K562 (cell line): ENCODE data around the gene LMNTD2. TPM values are rescaled to one million over a fixed set of nuclear protein-coding genes. Genes with fewer than 3 reads are reported as not detected.

ENCODE experiments used
- CCNT2 ChIP-seq: IDR thresholded peaks from 2 replicates; pipeline ENCODE4 v1.6.1; 2011; ENCODE audit warnings: borderline replicate concordance, low read depth, mild to moderate bottlenecking, moderate library complexity, mixed read lengths, low read length; ENCODE audit not compliant: insufficient read length; ENCODE audit errors: extremely low read depth
- CREB3 ChIP-seq: fragments of 450-650 bp; conservative IDR thresholded peaks from 2 replicates; pipeline ENCODE4 v1.6.1; 2016; ENCODE audit warnings: missing genetic modification characterization, low read depth, mild to moderate bottlenecking, missing compliant biosample characterization, moderate library complexity
- HMGN3 ChIP-seq: IDR thresholded peaks from 2 replicates; pipeline ENCODE4 v1.6.1; 2011; ENCODE audit warnings: borderline replicate concordance, low read depth, mild to moderate bottlenecking, mixed read lengths, low read length; ENCODE audit not compliant: insufficient read length; ENCODE audit errors: extremely low read depth
- HNRNPL ChIP-seq: fragments of 200-400 bp; formaldehyde crosslinking; IDR thresholded peaks from 2 replicates; pipeline ENCODE4 v1.6.1; 2017; ENCODE audit warnings: low read depth, mild to moderate bottlenecking, low read length
- MITF ChIP-seq: IDR thresholded peaks from 2 replicates; pipeline ENCODE4 v1.6.1; 2014; ENCODE audit warnings: antibody characterized with exemption
- MXD1 ChIP-seq: fragments of 250-450 bp; sonication (Bioruptor Pico); IDR thresholded peaks from 2 replicates; pipeline ENCODE4 v1.8.0; 2021; ENCODE audit warnings: borderline replicate concordance, mild to moderate bottlenecking, moderate library complexity; ENCODE audit not compliant: poor library complexity, severe bottlenecking
- POLR2AphosphoS5 ChIP-seq: IDR thresholded peaks from 2 replicates; pipeline ENCODE4 v1.6.1; 2011; ENCODE audit warnings: mild to moderate bottlenecking, low read depth, low read length, moderate library complexity; ENCODE audit not compliant: control insufficient read depth, insufficient read depth
- TAF1 ChIP-seq: IDR thresholded peaks from 2 replicates; pipeline ENCODE4 v1.6.1; 2011; ENCODE audit warnings: mild to moderate bottlenecking, low read length, moderate library complexity; ENCODE audit not compliant: insufficient read depth, control insufficient read depth, severe bottlenecking; ENCODE audit errors: extremely low read depth
- polyA plus RNA-seq, 8 experiments: library from polyadenylated mRNA; depleted of rRNA in 4 of 8; stranded (reverse) in 5 of 8; unstranded in 3 of 8; fragments of >200 nt; fragmentation: Nextera tagmentation in 2 of 8; fragmentation: Illumina TruSeq in 1 of 8; extraction: Ambion mirVana in 2 of 8; extraction: Trizol in 1 of 8; gene quantifications; 2 replicates each; pipeline versions ENCODE4 v1.2.1 to v1.2.3, GENCODE V29; 2011 to 2014; ENCODE audit warnings: inconsistent platforms in 1 of 8, missing spikeins in 1 of 8
- total RNA-seq, 7 experiments: library from RNA; depleted of rRNA in 6 of 7; stranded (reverse); fragments of >200 nt in 6 of 7; fragmentation: Illumina TruSeq in 2 of 7; extraction: Trizol in 2 of 7; gene quantifications; 2 replicates each; pipeline versions ENCODE4 v1.2.1 to v1.2.3, GENCODE V29; 2011 to 2021; ENCODE audit warnings: low replicate concordance in 1 of 7
- TF ChIP-seq, protein P1 (sequence below): fragments of 450-650 bp; IDR thresholded peaks from 2 replicates; pipeline ENCODE4 v1.6.1; 2016; ENCODE audit warnings: mild to moderate bottlenecking, moderate library complexity

Gene LMNTD2
- total and polyA plus RNA-seq, 9 of the 15 experiments (the other 6 are each of a cell fraction or from before 2014, with no cell fraction given) = 0.48 to 4.2 (median 1.5) TPM; not detected in 3

DNA sequence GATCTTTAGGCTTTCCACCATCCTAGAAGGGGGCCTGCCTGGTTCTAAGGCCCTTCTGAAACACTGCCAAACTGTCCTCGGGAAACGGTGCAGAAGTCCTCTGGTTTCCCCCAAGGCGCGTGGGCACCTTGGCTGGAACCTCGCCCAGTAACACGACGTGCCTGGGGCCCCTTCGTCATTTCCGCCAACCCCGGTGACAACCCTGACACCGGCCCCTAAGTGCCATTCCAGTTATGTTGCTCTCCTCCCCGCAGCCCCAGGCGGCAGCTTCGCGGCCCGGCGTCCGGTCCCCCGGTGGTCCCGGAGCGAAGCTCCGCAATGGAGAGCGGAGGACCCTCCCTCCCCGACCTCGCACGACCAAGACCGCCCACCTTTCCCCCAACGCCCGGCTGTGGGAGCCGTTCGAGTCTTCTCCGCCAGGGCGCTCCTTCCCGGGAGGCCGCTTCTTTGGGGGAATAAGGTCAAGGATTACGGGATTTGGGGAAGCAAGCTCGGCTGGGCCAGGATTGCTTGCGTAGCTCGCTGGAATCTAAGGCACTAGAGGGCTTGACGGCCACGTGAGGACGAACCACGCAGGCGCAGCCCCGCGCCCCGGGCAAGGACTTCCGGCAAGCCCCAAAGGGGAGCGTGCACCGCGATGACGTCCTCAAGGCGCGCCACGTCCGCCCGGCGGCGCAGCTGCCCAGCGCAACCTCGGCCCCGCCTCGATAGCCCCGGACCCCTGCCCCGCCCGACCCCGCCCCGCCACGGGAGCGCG, 54.1 kb downstream of the LMNTD2 start (continued):
- TF ChIP-seq, protein P1, sequence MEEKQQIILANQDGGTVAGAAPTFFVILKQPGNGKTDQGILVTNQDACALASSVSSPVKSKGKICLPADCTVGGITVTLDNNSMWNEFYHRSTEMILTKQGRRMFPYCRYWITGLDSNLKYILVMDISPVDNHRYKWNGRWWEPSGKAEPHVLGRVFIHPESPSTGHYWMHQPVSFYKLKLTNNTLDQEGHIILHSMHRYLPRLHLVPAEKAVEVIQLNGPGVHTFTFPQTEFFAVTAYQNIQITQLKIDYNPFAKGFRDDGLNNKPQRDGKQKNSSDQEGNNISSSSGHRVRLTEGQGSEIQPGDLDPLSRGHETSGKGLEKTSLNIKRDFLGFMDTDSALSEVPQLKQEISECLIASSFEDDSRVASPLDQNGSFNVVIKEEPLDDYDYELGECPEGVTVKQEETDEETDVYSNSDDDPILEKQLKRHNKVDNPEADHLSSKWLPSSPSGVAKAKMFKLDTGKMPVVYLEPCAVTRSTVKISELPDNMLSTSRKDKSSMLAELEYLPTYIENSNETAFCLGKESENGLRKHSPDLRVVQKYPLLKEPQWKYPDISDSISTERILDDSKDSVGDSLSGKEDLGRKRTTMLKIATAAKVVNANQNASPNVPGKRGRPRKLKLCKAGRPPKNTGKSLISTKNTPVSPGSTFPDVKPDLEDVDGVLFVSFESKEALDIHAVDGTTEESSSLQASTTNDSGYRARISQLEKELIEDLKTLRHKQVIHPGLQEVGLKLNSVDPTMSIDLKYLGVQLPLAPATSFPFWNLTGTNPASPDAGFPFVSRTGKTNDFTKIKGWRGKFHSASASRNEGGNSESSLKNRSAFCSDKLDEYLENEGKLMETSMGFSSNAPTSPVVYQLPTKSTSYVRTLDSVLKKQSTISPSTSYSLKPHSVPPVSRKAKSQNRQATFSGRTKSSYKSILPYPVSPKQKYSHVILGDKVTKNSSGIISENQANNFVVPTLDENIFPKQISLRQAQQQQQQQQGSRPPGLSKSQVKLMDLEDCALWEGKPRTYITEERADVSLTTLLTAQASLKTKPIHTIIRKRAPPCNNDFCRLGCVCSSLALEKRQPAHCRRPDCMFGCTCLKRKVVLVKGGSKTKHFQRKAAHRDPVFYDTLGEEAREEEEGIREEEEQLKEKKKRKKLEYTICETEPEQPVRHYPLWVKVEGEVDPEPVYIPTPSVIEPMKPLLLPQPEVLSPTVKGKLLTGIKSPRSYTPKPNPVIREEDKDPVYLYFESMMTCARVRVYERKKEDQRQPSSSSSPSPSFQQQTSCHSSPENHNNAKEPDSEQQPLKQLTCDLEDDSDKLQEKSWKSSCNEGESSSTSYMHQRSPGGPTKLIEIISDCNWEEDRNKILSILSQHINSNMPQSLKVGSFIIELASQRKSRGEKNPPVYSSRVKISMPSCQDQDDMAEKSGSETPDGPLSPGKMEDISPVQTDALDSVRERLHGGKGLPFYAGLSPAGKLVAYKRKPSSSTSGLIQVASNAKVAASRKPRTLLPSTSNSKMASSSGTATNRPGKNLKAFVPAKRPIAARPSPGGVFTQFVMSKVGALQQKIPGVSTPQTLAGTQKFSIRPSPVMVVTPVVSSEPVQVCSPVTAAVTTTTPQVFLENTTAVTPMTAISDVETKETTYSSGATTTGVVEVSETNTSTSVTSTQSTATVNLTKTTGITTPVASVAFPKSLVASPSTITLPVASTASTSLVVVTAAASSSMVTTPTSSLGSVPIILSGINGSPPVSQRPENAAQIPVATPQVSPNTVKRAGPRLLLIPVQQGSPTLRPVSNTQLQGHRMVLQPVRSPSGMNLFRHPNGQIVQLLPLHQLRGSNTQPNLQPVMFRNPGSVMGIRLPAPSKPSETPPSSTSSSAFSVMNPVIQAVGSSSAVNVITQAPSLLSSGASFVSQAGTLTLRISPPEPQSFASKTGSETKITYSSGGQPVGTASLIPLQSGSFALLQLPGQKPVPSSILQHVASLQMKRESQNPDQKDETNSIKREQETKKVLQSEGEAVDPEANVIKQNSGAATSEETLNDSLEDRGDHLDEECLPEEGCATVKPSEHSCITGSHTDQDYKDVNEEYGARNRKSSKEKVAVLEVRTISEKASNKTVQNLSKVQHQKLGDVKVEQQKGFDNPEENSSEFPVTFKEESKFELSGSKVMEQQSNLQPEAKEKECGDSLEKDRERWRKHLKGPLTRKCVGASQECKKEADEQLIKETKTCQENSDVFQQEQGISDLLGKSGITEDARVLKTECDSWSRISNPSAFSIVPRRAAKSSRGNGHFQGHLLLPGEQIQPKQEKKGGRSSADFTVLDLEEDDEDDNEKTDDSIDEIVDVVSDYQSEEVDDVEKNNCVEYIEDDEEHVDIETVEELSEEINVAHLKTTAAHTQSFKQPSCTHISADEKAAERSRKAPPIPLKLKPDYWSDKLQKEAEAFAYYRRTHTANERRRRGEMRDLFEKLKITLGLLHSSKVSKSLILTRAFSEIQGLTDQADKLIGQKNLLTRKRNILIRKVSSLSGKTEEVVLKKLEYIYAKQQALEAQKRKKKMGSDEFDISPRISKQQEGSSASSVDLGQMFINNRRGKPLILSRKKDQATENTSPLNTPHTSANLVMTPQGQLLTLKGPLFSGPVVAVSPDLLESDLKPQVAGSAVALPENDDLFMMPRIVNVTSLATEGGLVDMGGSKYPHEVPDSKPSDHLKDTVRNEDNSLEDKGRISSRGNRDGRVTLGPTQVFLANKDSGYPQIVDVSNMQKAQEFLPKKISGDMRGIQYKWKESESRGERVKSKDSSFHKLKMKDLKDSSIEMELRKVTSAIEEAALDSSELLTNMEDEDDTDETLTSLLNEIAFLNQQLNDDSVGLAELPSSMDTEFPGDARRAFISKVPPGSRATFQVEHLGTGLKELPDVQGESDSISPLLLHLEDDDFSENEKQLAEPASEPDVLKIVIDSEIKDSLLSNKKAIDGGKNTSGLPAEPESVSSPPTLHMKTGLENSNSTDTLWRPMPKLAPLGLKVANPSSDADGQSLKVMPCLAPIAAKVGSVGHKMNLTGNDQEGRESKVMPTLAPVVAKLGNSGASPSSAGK = peak; percentile 89
- no peak for TF ChIP-seq CREB3 (tag)
- TF ChIP-seq MXD1 (CRISPR knock-in tag) = peak; percentile 82
- peak; percentile 0 for TF ChIP-seq HMGN3
- peak; percentile 25 for TF ChIP-seq TAF1
- TF ChIP-seq HNRNPL = 0 out of 2 replicates have a peak, but pooled peaks have one; percentile 18
- TF ChIP-seq CCNT2 = peak; percentile 57
- TF ChIP-seq MITF = peak; percentile 56; the same call in 1 of the 2 replicates
- peak; percentile 38 for TF ChIP-seq POLR2AphosphoS5
